Erythroblast (primary cell): ENCODE results near the gene MMP25.

Experiments used
- GATA1 ChIP-seq: IDR thresholded peaks from 2 replicates; pipeline ENCODE4 v1.6.1; 2011; ENCODE audit warnings: low read depth, mild to moderate bottlenecking, control low read depth, low read length, moderate library complexity
- POLR2A ChIP-seq: IDR thresholded peaks from 2 replicates; pipeline ENCODE4 v1.6.1; 2011; ENCODE audit warnings: mild to moderate bottlenecking, low read length

- TF ChIP-seq POLR2A (peak; percentile 73), GATA1 (no peak)
These were observed 26.1 kb upstream of the MMP25 start, which contains the start of gene TNFRSF12A for GRCh38 chr16:3020247-3020603.
